GM18520 (cell line): ENCODE results near the gene MUC21.
"Not testable (repeated sequence)": the region's sequence is repeated elsewhere in the genome, so short reads cannot be mapped to it uniquely, and the experiment has no call there.

Source experiments
- ATAC-seq: cut with Tn5 transposase; IDR thresholded peaks from one replicate; pipeline ENCODE4 v1.9.1; 2021; ENCODE audit not compliant: unreplicated experiment

The MUC21 gene

GRCh38 chr6:30966154-30966553 lies 17.4 kb upstream of the MUC21 start:
- ATAC-seq, result no peak

DNA sequence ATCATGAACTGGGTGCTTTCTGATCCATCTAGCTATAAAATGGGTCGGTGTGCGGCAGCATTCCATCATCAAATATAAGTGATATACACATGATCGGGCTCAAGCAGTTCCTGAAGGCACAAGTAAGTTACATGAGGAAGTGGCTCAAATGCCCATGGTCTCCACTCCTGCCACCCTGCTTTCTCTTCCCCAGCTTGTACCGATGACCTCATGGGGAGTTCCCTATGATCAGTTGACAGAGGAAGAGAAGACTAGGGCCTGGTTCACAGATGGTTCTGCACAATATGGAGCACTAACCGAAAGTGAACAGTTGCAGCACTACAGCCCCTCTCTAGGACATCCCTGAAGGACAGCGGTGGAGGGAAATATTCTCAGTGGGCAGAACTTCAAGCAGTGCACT lies 14.3 kb upstream of the MUC21 start:
- not testable (repeated sequence) for ATAC-seq

DNA sequence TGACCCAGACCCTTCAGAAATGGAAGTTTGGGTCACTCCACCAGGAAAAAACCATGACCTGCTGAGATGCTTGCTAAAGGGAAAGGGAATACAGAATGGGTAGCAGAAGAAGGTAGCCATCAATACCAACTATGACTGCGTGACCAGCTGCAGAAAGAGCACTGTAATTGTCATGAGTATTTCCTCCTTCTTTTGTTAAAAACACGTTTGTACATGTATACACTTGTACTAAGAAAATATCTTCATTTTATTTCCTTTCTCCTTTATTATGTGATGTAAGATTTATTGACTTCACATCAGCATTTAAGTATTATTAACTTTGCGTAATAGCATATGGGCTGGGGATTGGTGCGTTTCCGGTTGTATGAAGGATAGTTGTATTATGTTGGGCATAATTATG lies 12.6 kb upstream of the MUC21 start:
- no peak for ATAC-seq

- no peak for ATAC-seq
These were observed 10.7 kb upstream of the MUC21 start for GRCh38 chr6:30972816-30973215.

DNA sequence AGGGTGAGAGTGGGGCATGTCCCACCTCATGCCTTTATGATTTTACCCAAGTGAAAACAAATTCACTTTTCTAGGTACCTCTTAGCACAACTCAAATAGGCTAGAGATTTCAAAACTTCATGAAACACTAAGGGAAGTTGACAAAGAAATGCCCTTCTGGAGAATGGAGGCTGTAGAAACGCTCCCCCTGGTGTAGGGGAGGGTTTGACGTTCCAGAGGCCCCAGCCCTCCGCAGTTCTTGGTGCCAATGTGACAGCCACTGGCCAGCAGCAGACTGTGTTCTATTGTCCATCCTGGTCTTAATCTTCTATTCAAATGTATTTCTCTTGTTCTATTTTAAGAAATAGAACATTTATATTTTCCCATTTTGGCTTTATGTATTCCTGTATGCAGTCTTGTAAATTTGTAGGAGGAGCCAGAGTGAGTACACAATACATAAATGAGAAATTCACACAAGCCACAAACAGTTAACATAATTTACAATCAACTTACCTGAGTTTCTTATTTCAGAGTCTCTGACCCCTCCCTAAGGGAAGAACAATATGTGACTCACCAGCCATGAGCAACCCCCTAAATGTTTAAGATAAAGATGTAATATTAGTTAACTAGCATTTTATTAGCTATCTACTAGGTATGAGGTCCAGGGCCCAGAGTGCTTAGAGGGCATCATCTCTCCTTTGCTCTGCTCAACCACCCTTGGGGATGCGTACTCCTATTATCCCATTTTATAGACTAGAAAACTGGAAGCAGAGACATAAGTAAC lies 8.8 kb upstream of the MUC21 start:
- ATAC-seq, result no peak

- ATAC-seq, result no peak
These were observed 4.4 kb upstream of the MUC21 start for GRCh38 chr6:30979141-30979540.

DNA sequence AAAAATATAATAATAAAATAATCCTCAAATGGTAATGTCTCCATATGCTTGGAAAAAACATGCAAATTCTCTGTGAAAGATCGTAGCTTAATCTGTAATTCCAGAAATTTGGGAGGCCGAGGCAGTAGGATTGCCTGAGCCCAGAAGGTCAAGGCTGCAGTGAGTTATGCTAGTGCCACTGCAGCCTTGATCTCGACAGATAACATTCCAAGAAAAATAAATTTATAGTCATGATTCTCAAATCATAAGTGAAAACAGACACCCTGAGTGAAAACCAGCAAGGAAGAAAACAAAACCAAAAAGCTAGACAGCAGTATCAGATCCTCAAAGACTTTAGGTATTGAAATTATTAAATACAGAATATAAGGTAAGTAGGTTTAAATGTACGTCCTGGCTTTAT lies 3.8 kb upstream of the MUC21 start:
- ATAC-seq, result no peak

- ATAC-seq, result no peak
These were observed 1.4 kb upstream of the MUC21 start for GRCh38 chr6:30981942-30982772.

DNA sequence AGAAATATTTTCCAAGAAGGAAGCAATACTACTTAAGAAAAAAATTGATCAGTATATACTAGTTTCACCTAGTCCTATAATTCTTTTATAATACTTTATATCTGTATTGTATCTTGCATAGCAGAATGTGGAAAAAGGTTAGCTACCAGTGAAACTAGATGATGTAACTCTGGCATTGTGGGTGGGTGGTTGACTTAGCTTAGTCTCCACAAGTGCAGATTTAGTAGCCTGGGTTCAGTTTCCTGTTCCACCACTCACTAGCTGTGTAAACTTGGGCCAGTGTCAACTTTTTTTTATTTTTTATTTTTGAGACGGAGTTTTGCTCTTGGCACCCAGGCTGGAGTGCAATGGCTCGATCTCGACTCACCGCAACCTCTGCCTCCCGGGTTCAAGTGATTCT lies 2.0 kb downstream of the MUC21 start:
- ATAC-seq, result no peak

GRCh38 chr6:30987304-30987703 lies 3.8 kb downstream of the MUC21 start:
- no peak for ATAC-seq

DNA sequence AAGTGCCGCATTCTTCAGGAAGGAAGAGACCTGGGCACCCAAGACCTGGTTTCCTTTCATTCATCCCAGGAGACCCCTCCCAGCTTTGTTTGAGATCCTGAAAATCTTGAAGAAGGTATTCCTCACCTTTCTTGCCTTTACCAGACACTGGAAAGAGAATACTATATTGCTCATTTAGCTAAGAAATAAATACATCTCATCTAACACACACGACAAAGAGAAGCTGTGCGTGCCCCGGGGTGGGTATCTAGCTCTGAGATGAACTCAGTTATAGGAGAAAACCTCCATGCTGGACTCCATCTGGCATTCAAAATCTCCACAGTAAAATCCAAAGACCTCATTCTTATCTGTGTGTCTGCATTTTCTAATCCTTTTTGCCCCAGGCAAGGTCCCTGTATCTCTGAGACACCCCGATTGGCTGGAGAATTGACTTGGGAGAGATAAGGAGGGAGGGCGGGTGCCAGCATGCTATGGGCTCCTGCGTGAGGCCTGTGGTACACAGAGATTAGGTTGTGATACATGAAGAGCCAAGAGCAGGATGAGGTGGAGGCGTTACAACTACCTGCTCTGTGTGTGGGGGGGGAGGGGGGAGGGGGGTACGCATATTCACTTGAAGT lies 4.8 kb downstream of the MUC21 start:
- ATAC-seq, result no peak

GRCh38 chr6:30990422-30991086 lies 7.0 kb downstream of the MUC21 start:
- ATAC-seq, result no peak

GRCh38 chr6:30991891-30992290 lies 8.4 kb downstream of the MUC21 start:
- no peak for ATAC-seq

- ATAC-seq, result no peak
These were observed 13.8 kb downstream of the MUC21 start for GRCh38 chr6:30997301-30997700.

GRCh38 chr6:30998785-30999184 lies 15.3 kb downstream of the MUC21 start:
- ATAC-seq, result no peak

DNA sequence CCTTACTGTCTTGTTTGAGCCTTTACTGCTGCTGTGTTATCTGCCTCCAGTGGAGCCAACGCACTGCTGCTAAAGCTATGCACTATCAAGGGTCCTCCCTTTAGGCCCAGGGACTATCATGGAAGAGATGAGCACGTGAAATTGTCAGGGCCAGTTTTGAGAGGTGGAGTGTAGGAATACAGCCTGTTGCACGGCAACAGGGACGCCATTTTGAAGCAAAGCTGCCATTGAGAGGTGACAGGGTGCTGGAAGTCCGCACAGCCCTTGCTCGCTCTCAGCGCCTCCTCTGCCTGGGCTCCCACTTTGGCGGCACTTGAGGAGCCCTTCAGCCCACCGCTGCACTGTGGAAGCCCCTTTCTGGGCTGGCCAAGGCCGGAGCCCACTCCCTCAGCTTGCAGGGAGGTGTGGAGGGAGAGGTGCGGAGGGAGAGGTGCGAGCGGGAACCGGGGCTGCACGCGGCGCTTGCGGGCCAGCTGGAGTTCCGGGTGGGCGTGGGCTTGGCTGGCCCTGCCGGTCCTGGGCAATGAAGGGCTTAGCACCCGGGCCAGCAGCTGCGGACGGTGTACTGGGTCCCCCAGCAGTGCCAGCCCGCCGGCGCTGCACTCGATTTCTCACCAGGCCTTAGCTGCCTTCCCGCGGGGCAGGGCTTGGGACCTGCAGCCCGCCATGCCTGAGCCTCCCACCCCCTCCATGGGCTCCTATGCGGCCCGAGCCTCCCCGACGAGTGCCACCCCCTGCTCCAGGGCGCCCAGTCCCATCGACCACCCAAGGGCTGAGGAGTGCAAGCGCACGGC lies 16.7 kb downstream of the MUC21 start:
- not testable (repeated sequence) for ATAC-seq

DNA sequence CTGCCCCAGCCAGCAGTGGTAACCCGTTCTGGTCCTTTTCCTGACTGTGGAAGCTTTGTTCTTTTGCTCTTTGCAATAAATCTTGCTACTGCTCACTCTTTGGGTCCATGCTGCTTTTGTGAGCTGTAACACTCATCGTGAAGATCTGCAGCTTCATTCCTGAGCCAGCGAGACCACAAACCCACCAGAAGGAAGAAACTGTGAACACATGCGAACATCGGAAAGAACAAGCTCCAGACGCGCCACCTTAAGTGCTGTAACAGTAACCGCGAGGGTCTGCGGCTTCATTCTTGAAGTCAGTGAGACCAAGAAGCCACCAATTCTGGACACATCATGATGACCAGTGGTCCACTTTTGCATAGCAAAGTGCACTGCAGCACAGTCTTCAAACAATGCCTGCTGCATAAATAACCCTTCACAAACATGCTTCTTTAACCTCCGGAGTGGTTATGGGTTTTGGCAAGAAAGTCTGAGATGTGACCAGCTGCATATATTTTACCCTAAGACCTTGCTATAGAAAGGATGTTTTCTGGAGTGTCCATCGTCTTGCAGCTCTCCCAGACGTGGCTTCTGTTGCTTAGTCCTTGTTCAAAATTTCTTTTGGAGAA lies 17.9 kb downstream of the MUC21 start:
- ATAC-seq, result no peak

DNA sequence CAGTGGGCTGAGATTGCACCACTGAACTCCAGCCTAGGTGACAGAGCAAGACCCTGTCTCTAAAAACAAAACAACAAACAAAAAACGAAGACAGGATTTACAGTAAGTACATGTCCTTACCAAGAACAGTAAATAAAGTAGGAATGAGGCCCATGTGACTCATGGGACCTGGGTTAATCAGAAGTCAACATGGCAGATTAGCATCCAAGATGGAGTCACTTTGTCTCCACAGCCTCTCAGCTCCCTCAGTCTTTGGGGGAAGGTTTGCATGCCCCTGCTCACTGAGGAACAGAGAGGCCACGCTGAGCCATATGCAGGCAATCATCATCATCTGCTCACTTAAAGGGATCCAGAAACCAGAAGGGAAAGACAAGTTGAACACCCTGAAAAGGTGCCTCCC lies 19.0 kb downstream of the MUC21 start:
- no peak for ATAC-seq

DNA sequence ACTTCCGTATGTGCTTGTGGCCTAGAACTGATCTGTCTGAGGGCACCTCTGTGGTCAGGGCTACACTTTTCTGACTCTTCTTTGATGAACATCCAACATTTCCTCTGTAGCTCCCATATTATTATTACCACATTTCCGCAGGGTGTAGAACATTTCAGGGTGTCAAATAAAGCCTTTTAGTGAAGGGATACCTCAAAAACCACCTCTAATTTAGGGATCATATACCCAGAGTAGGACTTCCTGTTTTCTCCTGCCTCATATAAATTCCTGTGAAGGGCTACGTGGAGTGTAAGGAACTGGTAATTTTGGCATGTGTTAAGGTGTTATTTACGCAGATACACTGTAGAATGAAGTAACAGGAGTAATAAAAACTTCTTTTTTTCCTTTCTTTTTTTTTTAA lies 21.3 kb downstream of the MUC21 start:
- no peak for ATAC-seq
